Caco-2 (cell line): Measurements from ENCODE around the gene P4HA2. TPM values are rescaled to one million over a fixed set of nuclear protein-coding genes. Genes with fewer than 3 reads are reported as not detected.
"Not testable (repeated sequence)": the region's sequence is repeated elsewhere in the genome, so short reads cannot be mapped to it uniquely, and the experiment has no call there.

Source experiments
- BruUV-seq: library from RNA; stranded (reverse); fragments of 400-500 nt; replicated peaks from 2 replicates; lab custom pipeline; 2021; lab: Mats Ljungman, UMichigan
- CTCF ChIA-PET: fragments of 300-600 bp; sonication (Branson Sonifier 250); formaldehyde crosslinking; loops from one replicate; lab custom pipeline; 2022; ENCODE audit warnings: antibody characterized with exemption; lab: Charles Lee
- POLR2A ChIA-PET: fragments of 300-600 bp; sonication (Branson Sonifier 250); formaldehyde crosslinking; loops from one replicate; lab custom pipeline; 2022; ENCODE audit warnings: antibody characterized with exemption; lab: Charles Lee
- DNase-seq, 2 experiments: peaks; one replicate each; pipeline versions ENCODE4 v3.0.0 to v3.0.0-alpha.2; 2020 to 2022
- H3K27me3 ChIP-seq: replicated peaks from 2 replicates; pipeline ENCODE4 v1.6.0; 2011; ENCODE audit warnings: low read length; ENCODE audit not compliant: control insufficient read depth, insufficient read depth
- H3K36me3 ChIP-seq: 2 replicates; pipeline ENCODE4 v1.5.1; 2011; ENCODE audit warnings: low read length; ENCODE audit not compliant: control insufficient read depth, insufficient read depth
- H3K4me1 ChIP-seq: fragments of 250-450 bp; sonication (Bioruptor Pico); 2 replicates; pipeline ENCODE4 v1.5.1; 2020; ENCODE audit warnings: mild to moderate bottlenecking
- H3K4me3 ChIP-seq: 2 replicates; pipeline ENCODE4 v1.5.1; 2011; ENCODE audit warnings: low read depth, mild to moderate bottlenecking, control low read depth, low read length
- H3K9me3 ChIP-seq: fragments of 250-450 bp; sonication (Bioruptor Pico); 2 replicates; pipeline ENCODE4 v1.5.1; 2020; ENCODE audit warnings: mild to moderate bottlenecking, moderate library complexity
- H3K27ac Mint-ChIP-seq: one replicate; pipeline ENCODE4 v1.8.0; 2022; ENCODE audit warnings: mixed read lengths; ENCODE audit not compliant: unreplicated experiment
- H3K27me3 Mint-ChIP-seq: one replicate; pipeline ENCODE4 v1.8.0; 2022; ENCODE audit warnings: mixed read lengths; ENCODE audit not compliant: insufficient read depth, unreplicated experiment
- H3K36me3 Mint-ChIP-seq: one replicate; pipeline ENCODE4 v1.8.0; 2022; ENCODE audit warnings: mild to moderate bottlenecking, mixed read lengths; ENCODE audit not compliant: insufficient read depth, unreplicated experiment
- H3K4me1 Mint-ChIP-seq: one replicate; pipeline ENCODE4 v1.8.0; 2022; ENCODE audit warnings: low read depth, mixed read lengths; ENCODE audit not compliant: unreplicated experiment
- H3K4me3 Mint-ChIP-seq: one replicate; pipeline ENCODE4 v1.8.0; 2022; ENCODE audit warnings: mild to moderate bottlenecking, moderate library complexity, mixed read lengths; ENCODE audit not compliant: unreplicated experiment
- H3K9me3 Mint-ChIP-seq: one replicate; pipeline ENCODE4 v1.8.0; 2022; ENCODE audit warnings: mixed read lengths; ENCODE audit not compliant: unreplicated experiment
- intact Hi-C: fragments of 100-400 bp; cut with micrococcal nuclease; formaldehyde crosslinking; loops from one replicate; pipeline ENCODE4 v1.10.0; 2022; ENCODE audit not compliant: unreplicated experiment
- total RNA-seq: library from RNA; stranded (reverse); gene quantifications from 2 replicates; pipeline ENCODE4 v1.2.3, GENCODE V29; 2022
- TF ChIP-seq, protein P1 (sequence below), 2 experiments: fragments of 200-600 bp in 1 of 2; IDR thresholded peaks; 1 replicate in 1 of 2; 2 replicates in 1 of 2; pipeline versions ENCODE4 v1.5.1 to v1.8.0; 2011 to 2022; ENCODE audit warnings: antibody characterized with exemption in 1 of 2, control low read depth in 1 of 2, inconsistent platforms in 1 of 2, low read depth in 1 of 2, low read length in 1 of 2, mild to moderate bottlenecking in 1 of 2, moderate library complexity in 1 of 2; ENCODE audit not compliant: insufficient read depth in 1 of 2, severe bottlenecking in 1 of 2, unreplicated experiment in 1 of 2

The P4HA2 gene
- total RNA-seq, 1 experiment from 2014 or later = 41.0 TPM

- intact Hi-C loops = no loop called here
- Mint-ChIP-seq H3K9me3 (peaks cover 40% of the 10 kb centered on the region), H3K36me3 (no peaks in the 10 kb centered on the region), H3K4me3 (no peak overlapping the region), H3K4me1 (peaks cover 10% of the 10 kb centered on the region), H3K27ac (no peak overlapping the region), H3K27me3 (peaks cover 18% of the 10 kb centered on the region)
- TF ChIP-seq, protein P1, sequence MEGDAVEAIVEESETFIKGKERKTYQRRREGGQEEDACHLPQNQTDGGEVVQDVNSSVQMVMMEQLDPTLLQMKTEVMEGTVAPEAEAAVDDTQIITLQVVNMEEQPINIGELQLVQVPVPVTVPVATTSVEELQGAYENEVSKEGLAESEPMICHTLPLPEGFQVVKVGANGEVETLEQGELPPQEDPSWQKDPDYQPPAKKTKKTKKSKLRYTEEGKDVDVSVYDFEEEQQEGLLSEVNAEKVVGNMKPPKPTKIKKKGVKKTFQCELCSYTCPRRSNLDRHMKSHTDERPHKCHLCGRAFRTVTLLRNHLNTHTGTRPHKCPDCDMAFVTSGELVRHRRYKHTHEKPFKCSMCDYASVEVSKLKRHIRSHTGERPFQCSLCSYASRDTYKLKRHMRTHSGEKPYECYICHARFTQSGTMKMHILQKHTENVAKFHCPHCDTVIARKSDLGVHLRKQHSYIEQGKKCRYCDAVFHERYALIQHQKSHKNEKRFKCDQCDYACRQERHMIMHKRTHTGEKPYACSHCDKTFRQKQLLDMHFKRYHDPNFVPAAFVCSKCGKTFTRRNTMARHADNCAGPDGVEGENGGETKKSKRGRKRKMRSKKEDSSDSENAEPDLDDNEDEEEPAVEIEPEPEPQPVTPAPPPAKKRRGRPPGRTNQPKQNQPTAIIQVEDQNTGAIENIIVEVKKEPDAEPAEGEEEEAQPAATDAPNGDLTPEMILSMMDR (IDR thresholded peaks at IDR 0.05; ENCODE audit: insufficient read depth in 1 of 2, low read depth in 1 of 2, low read length in 1 of 2, severe bottlenecking in 1 of 2, unreplicated experiment in 1 of 2) = no peak
- no peaks in the 10 kb centered on the region for H3K9me3 ChIP-seq
- no peaks in the 10 kb centered on the region for H3K36me3 ChIP-seq
- H3K27me3 ChIP-seq = no peaks in the 10 kb centered on the region
- DNase-seq = no peak
- POLR2A ChIA-PET = no interaction called here
- H3K4me3 ChIP-seq = no peak overlapping the region
- no peaks in the 10 kb centered on the region for H3K4me1 ChIP-seq
- CTCF ChIA-PET = no interaction called here
- no TSS peak for BruUV-seq
These were observed 71.2 kb downstream of the P4HA2 start for GRCh38 chr5:132156413-132156812.

GRCh38 chr5:132150565-132150964 is 77.1 kb downstream of the P4HA2 start:
- TF ChIP-seq, protein P1 (IDR thresholded peaks at IDR 0.05; ENCODE audit: insufficient read depth in 1 of 2, low read depth in 1 of 2, low read length in 1 of 2, severe bottlenecking in 1 of 2, unreplicated experiment in 1 of 2) = no peak
- Histone ChIP-seq H3K36me3 (no peaks in the 10 kb centered on the region), H3K4me1 (no peaks in the 10 kb centered on the region), H3K4me3 (no peak overlapping the region), H3K27me3 (no peaks in the 10 kb centered on the region), H3K9me3 (no peaks in the 10 kb centered on the region)
- H3K27me3 Mint-ChIP-seq = peaks cover 13% of the 10 kb centered on the region
- no peaks in the 10 kb centered on the region for H3K4me1 Mint-ChIP-seq
- H3K9me3 Mint-ChIP-seq = peaks cover 30% of the 10 kb centered on the region
- POLR2A ChIA-PET = no interaction called here
- no peak overlapping the region for H3K27ac Mint-ChIP-seq
- no peak for DNase-seq
- intact Hi-C loops = no loop called here
- no TSS peak for BruUV-seq
- no peak overlapping the region for H3K4me3 Mint-ChIP-seq
- CTCF ChIA-PET = no interaction called here
- H3K36me3 Mint-ChIP-seq = no peaks in the 10 kb centered on the region

DNA sequence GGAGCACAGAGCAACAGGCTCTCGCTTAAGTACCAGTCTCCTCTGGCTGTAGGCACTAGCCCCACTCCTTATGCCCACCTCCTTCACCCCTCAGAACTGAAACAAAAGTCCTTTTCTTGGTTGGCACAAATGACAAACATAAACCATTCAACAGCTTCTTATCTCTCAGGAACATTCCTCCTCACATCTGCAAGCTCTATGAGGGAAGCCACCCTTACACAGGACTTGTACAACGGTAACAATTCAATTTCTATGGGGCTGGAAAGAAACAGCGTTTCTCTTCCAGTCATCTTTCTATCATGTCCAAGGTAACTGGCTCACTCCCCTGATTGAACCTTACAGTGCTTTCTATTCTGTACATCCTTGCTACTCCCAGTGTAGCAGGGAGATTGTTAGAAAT is 80.0 kb downstream of the P4HA2 start:
- H3K4me1 ChIP-seq = no peaks in the 10 kb centered on the region
- ChIA-PET POLR2A (no interaction called here), CTCF (no interaction called here)
- peaks cover 31% of the 10 kb centered on the region for H3K9me3 Mint-ChIP-seq
- no peaks in the 10 kb centered on the region for H3K36me3 Mint-ChIP-seq
- DNase-seq = no peak
- no peak overlapping the region for H3K4me3 ChIP-seq
- no peaks in the 10 kb centered on the region for H3K36me3 ChIP-seq
- no peak overlapping the region for H3K27ac Mint-ChIP-seq
- H3K27me3 Mint-ChIP-seq = peaks cover 3% of the 10 kb centered on the region
- no peaks in the 10 kb centered on the region for H3K27me3 ChIP-seq
- no peak overlapping the region for H3K4me3 Mint-ChIP-seq
- intact Hi-C loops = no loop called here
- no peaks in the 10 kb centered on the region for H3K4me1 Mint-ChIP-seq
- H3K9me3 ChIP-seq = peaks cover 20% of the 10 kb centered on the region
- TF ChIP-seq, protein P1 (IDR thresholded peaks at IDR 0.05; ENCODE audit: insufficient read depth in 1 of 2, low read depth in 1 of 2, low read length in 1 of 2, severe bottlenecking in 1 of 2, unreplicated experiment in 1 of 2) = no peak
- BruUV-seq = no TSS peak

GRCh38 chr5:132145326-132145725 is 82.3 kb downstream of the P4HA2 start:
- POLR2A ChIA-PET, H3K4me3 Mint-ChIP-seq, H3K27me3 Mint-ChIP-seq, DNase-seq, H3K4me3 ChIP-seq, CTCF ChIA-PET, H3K36me3 Mint-ChIP-seq, H3K4me1 ChIP-seq, H3K27ac Mint-ChIP-seq, intact Hi-C loops, BruUV-seq, H3K4me1 Mint-ChIP-seq, H3K27me3 ChIP-seq, H3K36me3 ChIP-seq: not testable (repeated sequence)
- peaks cover 20% of the 10 kb centered on the region for H3K9me3 ChIP-seq
- peaks cover 38% of the 10 kb centered on the region for H3K9me3 Mint-ChIP-seq
